GM12878 (cell line): Measurements from ENCODE around the gene CNNM4. TPM values are rescaled to one million over a fixed set of nuclear protein-coding genes. Genes with fewer than 3 reads are reported as not detected.

ENCODE experiments used
- ATAC-seq: fragments of 200-7000 bp; cut with Tn5 transposase; 3 replicates; pipeline ENCODE4 v1.9.1; 2020; ENCODE audit warnings: mild to moderate bottlenecking, moderate library complexity
- BruUV-seq: library from RNA; stranded (reverse); fragments of 400-500 nt; replicated peaks from 2 replicates; lab custom pipeline; 2021; lab: Mats Ljungman, UMichigan
- CTCF ChIA-PET: fragments of 300-600 bp; sonication (Branson Sonifier 250); formaldehyde crosslinking; extraction: SDS; loops from one replicate; lab custom pipeline; 2021; ENCODE audit warnings: inconsistent platforms; lab: Yijun Ruan, JAX
- POLR2A ChIA-PET: fragments of 350-600 bp; formaldehyde crosslinking; extraction: SDS; loops from one replicate; lab custom pipeline; 2021; ENCODE audit warnings: inconsistent platforms; lab: Charles Lee
- RAD21 ChIA-PET: fragments of 300-600 bp; sonication (Branson Sonifier 250); formaldehyde crosslinking; loops from one replicate; lab custom pipeline; 2023; ENCODE audit warnings: antibody characterized with exemption; ENCODE audit not compliant: unreplicated experiment; lab: Charles Lee
- SMC1A ChIA-PET: fragments of 300-600 bp; sonication (Branson Sonifier 250); formaldehyde crosslinking; loops from one replicate; lab custom pipeline; 2023; ENCODE audit not compliant: unreplicated experiment, uncharacterized antibody; lab: Charles Lee
- DNase-seq: peaks from one replicate; pipeline ENCODE4 v3.0.0-alpha.2; 2011; ENCODE audit warnings: low read depth, low spot score
- FAIRE-seq: peaks from 3 replicates; lab custom pipeline; 2011; peaks lifted over from hg19 to GRCh38; lab: Jason Lieb, UNC
- H2AFZ ChIP-seq: 2 replicates; pipeline ENCODE4 v1.6.0; 2011; ENCODE audit warnings: low read depth, low read length, control low read depth; ENCODE audit not compliant: control insufficient read depth
- H3K27ac ChIP-seq: 2 replicates; pipeline ENCODE4 v1.5.1; 2011; ENCODE audit warnings: control low read depth; ENCODE audit not compliant: control insufficient read depth, insufficient read depth
- H3K27me3 ChIP-seq, 2 experiments: replicated peaks in 1 of 2; 2 replicates each; pipeline versions ENCODE4 v1.6.0 to v1.6.1; 2011; ENCODE audit warnings: low read length in 1 of 2; ENCODE audit not compliant: control insufficient read depth in 2 of 2, insufficient read depth in 2 of 2
- H3K36me3 ChIP-seq, 2 experiments: 2 replicates each; pipeline ENCODE4 v1.5.1; 2011; ENCODE audit warnings: low read length in 1 of 2; ENCODE audit not compliant: control insufficient read depth in 2 of 2, insufficient read depth in 2 of 2
- H3K4me1 ChIP-seq: 2 replicates; pipeline ENCODE4 v1.6.1; 2011; ENCODE audit warnings: mild to moderate bottlenecking, low read length, moderate library complexity, mixed read lengths; ENCODE audit not compliant: control insufficient read depth, insufficient read depth
- H3K4me2 ChIP-seq: 2 replicates; pipeline ENCODE4 v1.6.0; 2011; ENCODE audit warnings: control low read depth; ENCODE audit not compliant: control insufficient read depth, insufficient read depth
- H3K4me3 ChIP-seq: fragments of 200-600 bp; sonication (generic); 2 replicates; pipeline ENCODE4 v1.5.1; 2016
- H3K79me2 ChIP-seq: 2 replicates; pipeline ENCODE4 v1.6.0; 2011; ENCODE audit warnings: low read length; ENCODE audit not compliant: control insufficient read depth, insufficient read depth
- H3K9ac ChIP-seq: 2 replicates; pipeline ENCODE4 v1.8.0; 2011; ENCODE audit warnings: low read length, control low read depth, mixed read lengths; ENCODE audit not compliant: control insufficient read depth, insufficient read depth
- H3K9me3 ChIP-seq: replicated peaks from 3 replicates; pipeline ENCODE4 v1.5.1; 2011; ENCODE audit warnings: mild to moderate bottlenecking, low read length; ENCODE audit not compliant: control insufficient read depth, insufficient read depth
- H4K20me1 ChIP-seq: 2 replicates; pipeline ENCODE4 v1.6.0; 2011; ENCODE audit not compliant: control insufficient read depth, insufficient read depth
- PKNOX1 ChIP-seq: fragments of 450-650 bp; IDR thresholded peaks from 2 replicates; pipeline ENCODE4 v1.6.1; 2016; ENCODE audit warnings: mild to moderate bottlenecking
- POLR2A ChIP-seq: IDR thresholded peaks from 2 replicates; pipeline ENCODE4 v1.6.1; 2011; ENCODE audit warnings: low read depth, mild to moderate bottlenecking, low read length
- WGBS: methylation state at CpG from one replicate; pipeline ENCODE4 v1.1.6; 2016; ENCODE audit warnings: low lambda C conversion rate; ENCODE audit not compliant: insufficient replicate concordance, insufficient coverage; ENCODE audit errors: missing lambda C conversion rate; 5-methylcytosine and 5-hydroxymethylcytosine counted together
- in situ Hi-C: fragments of 300-500 bp; cut with MboI; formaldehyde crosslinking; loops from 9 replicates; pipeline ENCODE4 v1.14.3; 2018; ENCODE audit warnings: mixed read lengths
- intact Hi-C: fragments of 100-400 bp; cut with micrococcal nuclease; formaldehyde crosslinking; loops from one replicate; pipeline ENCODE4 v1.14.2; 2022; ENCODE audit not compliant: unreplicated experiment
- polyA plus RNA-seq, 11 experiments: library from polyadenylated mRNA; depleted of rRNA in 4 of 11; unstranded in 6 of 11; stranded (reverse) in 5 of 11; fragments of >200 nt; fragmentation: Nextera tagmentation in 4 of 11; fragmentation: Illumina TruSeq in 1 of 11; extraction: Ambion mirVana in 4 of 11; extraction: Trizol in 1 of 11; gene quantifications; 1 replicate in 1 of 11; 2 replicates in 10 of 11; pipeline versions ENCODE4 v1.2.1 to v1.2.3, GENCODE V29; 2011 to 2016; ENCODE audit warnings: inconsistent platforms in 2 of 11, missing spikeins in 2 of 11, low read depth in 1 of 11
- total RNA-seq, 4 experiments: library from RNA; depleted of rRNA in 3 of 4; stranded (reverse); fragments of >200 nt in 3 of 4; fragmentation: Illumina TruSeq in 1 of 4; extraction: Trizol in 1 of 4; gene quantifications; 2 replicates each; pipeline versions ENCODE4 v1.2.1 to v1.2.3, GENCODE V29; 2013 to 2021

The CNNM4 gene
- total and polyA plus RNA-seq, 10 of the 15 experiments (the other 5 are each of a cell fraction or from before 2014, with no cell fraction given), result 2.4 to 13.8 (median 8.1) TPM

GRCh38 chr2:96839875-96840850 lies 79.5 kb downstream of the CNNM4 start:
- H3K9me3 ChIP-seq, result no peaks in the 10 kb centered on the region
- ChIA-PET SMC1A (interaction anchor here (0.6 to 0.8 kb wide), 2 partner anchors 12 to 37 kb away, joined by 3 read pairs; no protein-coding TSS in a partner anchor), POLR2A (no interaction called here), CTCF (interaction anchor here (0.5 to 1.8 kb wide), 2 partner anchors 17 to 234 kb away, joined by 3 to 6 read pairs; partner anchors contain the start of gene ANKRD39), RAD21 (interaction anchor here (1.7 kb wide), 1 partner anchor 18 kb away, joined by 8 read pairs; the partner anchor contains the start of gene ANKRD39)
- ATAC-seq, result no peak
- no peak overlapping the region for H3K9ac ChIP-seq
- H3K27me3 ChIP-seq, result no peaks in the 10 kb centered on the region
- H2AFZ ChIP-seq, result no peak overlapping the region
- intact Hi-C loops (no loop called here), in situ Hi-C loops (no loop called here)
- BruUV-seq, result no TSS peak
- no peak overlapping the region; the same call in 1 of the 2 replicates for H3K4me2 ChIP-seq
- H3K27ac ChIP-seq, result no peak overlapping the region
- TF ChIP-seq PKNOX1, result no peak
- TF ChIP-seq POLR2A, result peak; percentile 39
- 97% methylated on average over 36 of the region's 37 CpGs for WGBS
- no peaks in the 10 kb centered on the region for H4K20me1 ChIP-seq
- H3K79me2 ChIP-seq, result no peaks in the 10 kb centered on the region
- no peak overlapping the region for H3K4me3 ChIP-seq
- H3K36me3 ChIP-seq, result no peaks in the 10 kb centered on the region; a peak in 1 of 4 replicates
- no peak for FAIRE-seq
- H3K4me1 ChIP-seq, result peaks cover 9% of the 10 kb centered on the region
- no peak for DNase-seq
